H1 (cell line): Measurements from ENCODE around the gene WSCD1. TPM values are rescaled to one million over a fixed set of nuclear protein-coding genes. Genes with fewer than 3 reads are reported as not detected.

Experiments
- CTCF ChIA-PET: fragments of 300-600 bp; sonication (Branson Sonifier 250); formaldehyde crosslinking; loops from one replicate; lab custom pipeline; 2021; ENCODE audit not compliant: partially characterized antibody; lab: Charles Lee
- POLR2A ChIA-PET: fragments of 300-600 bp; sonication (Branson Sonifier 250); formaldehyde crosslinking; loops from one replicate; lab custom pipeline; 2021; ENCODE audit warnings: inconsistent platforms; ENCODE audit not compliant: partially characterized antibody; lab: Charles Lee
- DNase-seq, 2 experiments: peaks; one replicate each; pipeline versions ENCODE4 v3.0.0 to v3.0.0-alpha.2; 2010 to 2022; ENCODE audit warnings: low spot score in 2 of 2, low read depth in 1 of 2, mixed read lengths in 1 of 2
- FAIRE-seq: peaks from 2 replicates; lab custom pipeline; 2011; peaks lifted over from hg19 to GRCh38; lab: Jason Lieb, UNC
- H2AFZ ChIP-seq: 2 replicates; pipeline ENCODE4 v1.8.1; 2012; ENCODE audit warnings: low read length, inconsistent platforms
- H2AK5ac ChIP-seq: 2 replicates; pipeline ENCODE4 v1.6.1; 2013; ENCODE audit warnings: low read depth, low read length
- H2BK120ac ChIP-seq: replicated peaks from 2 replicates; pipeline ENCODE3; 2013; ENCODE audit warnings: low read depth, low read length, inconsistent platforms
- H2BK12ac ChIP-seq: 2 replicates; pipeline ENCODE4 v1.6.1; 2013; ENCODE audit warnings: low read depth, low read length
- H2BK15ac ChIP-seq: 2 replicates; pipeline ENCODE4 v1.6.1; 2013; ENCODE audit warnings: low read length
- H2BK20ac ChIP-seq: 2 replicates; pipeline ENCODE4 v1.6.1; 2013; ENCODE audit warnings: low read length
- H2BK5ac ChIP-seq: 2 replicates; pipeline ENCODE4 v1.6.1; 2013; ENCODE audit warnings: low read depth, low read length
- H3K14ac ChIP-seq: 2 replicates; pipeline ENCODE4 v1.6.1; 2013; ENCODE audit warnings: inconsistent platforms; ENCODE audit not compliant: insufficient read length
- H3K18ac ChIP-seq: 2 replicates; pipeline ENCODE4 v1.6.1; 2013; ENCODE audit warnings: low read length; ENCODE audit errors: extremely low read depth
- H3K23ac ChIP-seq: 2 replicates; pipeline ENCODE4 v1.6.1; 2013; ENCODE audit warnings: inconsistent platforms; ENCODE audit not compliant: insufficient read length
- H3K23me2 ChIP-seq: 2 replicates; pipeline ENCODE4 v1.6.1; 2013; ENCODE audit warnings: low read depth, low read length
- H3K27ac ChIP-seq: 2 replicates; pipeline ENCODE4 v1.6.1; 2011; ENCODE audit warnings: low read depth, low read length, inconsistent platforms
- H3K27me3 ChIP-seq, 4 experiments: replicated peaks in 1 of 4; 1 replicate in 1 of 4; 2 replicates in 3 of 4; pipeline versions ENCODE4 v1.6.1 to v1.8.1; 2011 to 2013; ENCODE audit warnings: low read length in 3 of 4, mild to moderate bottlenecking in 3 of 4, inconsistent platforms in 2 of 4, mixed read lengths in 2 of 4, moderate library complexity in 1 of 4; ENCODE audit not compliant: control insufficient read depth in 3 of 4, insufficient read depth in 3 of 4; ENCODE audit errors: extremely low read depth in 1 of 4
- H3K36me3 ChIP-seq, 4 experiments: 2 replicates each; pipeline versions ENCODE4 v1.6.1 to v1.8.1; 2011 to 2013; ENCODE audit warnings: mild to moderate bottlenecking in 4 of 4, low read length in 3 of 4, moderate library complexity in 2 of 4, control low read depth in 1 of 4, inconsistent platforms in 1 of 4; ENCODE audit not compliant: insufficient read depth in 4 of 4, control insufficient read depth in 2 of 4
- H3K4ac ChIP-seq: replicated peaks from 2 replicates; pipeline ENCODE3; 2013; ENCODE audit warnings: low read length, low read depth, mixed read lengths, inconsistent platforms; ENCODE audit not compliant: insufficient read length
- H3K4me1 ChIP-seq, 4 experiments: replicated peaks in 1 of 4; 1 replicate in 1 of 4; 2 replicates in 3 of 4; pipeline versions ENCODE4 v1.6.1 to v1.8.1; 2011 to 2013; ENCODE audit warnings: low read length in 3 of 4, inconsistent platforms in 2 of 4, mixed read lengths in 1 of 4; ENCODE audit not compliant: insufficient read depth in 4 of 4, control insufficient read depth in 3 of 4
- H3K4me2 ChIP-seq, 2 experiments: 2 replicates each; pipeline versions ENCODE4 v1.6.1 to v1.8.1; 2011 to 2013; ENCODE audit warnings: low read depth in 2 of 2, low read length in 2 of 2, control low read depth in 1 of 2, inconsistent platforms in 1 of 2, mild to moderate bottlenecking in 1 of 2; ENCODE audit not compliant: insufficient read depth in 1 of 2
- H3K4me3 ChIP-seq, 4 experiments: fragments of 200-600, 300-600 bp in 1 of 4; sonication (generic), shearing (Covaris generic), sonication (Bioruptor Twin) in 1 of 4; 2 replicates each; pipeline versions ENCODE4 v1.5.1 to v1.8.1; 2011 to 2016; ENCODE audit warnings: low read length in 4 of 4, low read depth in 3 of 4, control low read depth in 2 of 4, inconsistent platforms in 2 of 4, mild to moderate bottlenecking in 2 of 4, mixed read lengths in 1 of 4, moderate library complexity in 1 of 4; ENCODE audit not compliant: insufficient read depth in 2 of 4; ENCODE audit errors: extremely low read depth in 1 of 4
- H3K56ac ChIP-seq: replicated peaks from 2 replicates; pipeline ENCODE3; 2013; ENCODE audit warnings: low read depth, mild to moderate bottlenecking, mixed read lengths, low read length, inconsistent platforms; ENCODE audit not compliant: insufficient read length
- H3K79me1 ChIP-seq: 2 replicates; pipeline ENCODE4 v1.6.1; 2013; ENCODE audit warnings: low read depth, low read length, control low read depth
- H3K79me2 ChIP-seq, 2 experiments: 2 replicates each; pipeline versions ENCODE4 v1.6.1 to v1.8.1; 2012 to 2013; ENCODE audit warnings: low read length in 2 of 2, mild to moderate bottlenecking in 2 of 2, inconsistent platforms in 1 of 2; ENCODE audit not compliant: insufficient read depth in 2 of 2, control insufficient read depth in 1 of 2
- H3K9ac ChIP-seq, 4 experiments: replicated peaks in 1 of 4; 1 replicate in 1 of 4; 2 replicates in 3 of 4; pipeline versions ENCODE4 v1.6.1 to v1.8.1; 2011 to 2013; ENCODE audit warnings: low read depth in 3 of 4, low read length in 3 of 4, control low read depth in 2 of 4, mild to moderate bottlenecking in 2 of 4, moderate library complexity in 2 of 4, inconsistent platforms in 1 of 4; ENCODE audit errors: extremely low read depth in 1 of 4
- H3K9me3 ChIP-seq, 2 experiments: 2 replicates each; pipeline versions ENCODE4 v1.6.1 to v1.8.1; 2012 to 2013; ENCODE audit warnings: mild to moderate bottlenecking in 2 of 2, moderate library complexity in 2 of 2, control low read depth in 1 of 2, inconsistent platforms in 1 of 2, low read depth in 1 of 2, low read length in 1 of 2, mixed read lengths in 1 of 2; ENCODE audit not compliant: insufficient read depth in 2 of 2
- H4K20me1 ChIP-seq, 2 experiments: replicated peaks in 1 of 2; 2 replicates each; pipeline versions ENCODE3 to v1.8.1; 2011 to 2013; ENCODE audit warnings: inconsistent platforms in 2 of 2, low read length in 2 of 2, mild to moderate bottlenecking in 1 of 2; ENCODE audit not compliant: insufficient read depth in 2 of 2, control insufficient read depth in 1 of 2
- H4K5ac ChIP-seq: 2 replicates; pipeline ENCODE4 v1.6.1; 2013; ENCODE audit warnings: low read length, low read depth, mixed read lengths, inconsistent platforms; ENCODE audit not compliant: insufficient read length
- H4K8ac ChIP-seq: 2 replicates; pipeline ENCODE4 v1.8.0; 2013; ENCODE audit warnings: mild to moderate bottlenecking, moderate library complexity, low read length, inconsistent platforms; ENCODE audit not compliant: insufficient read depth; ENCODE audit errors: extremely low read depth
- H4K91ac ChIP-seq: replicated peaks from 2 replicates; pipeline ENCODE3; 2013; ENCODE audit warnings: low read length, mixed read lengths, inconsistent platforms; ENCODE audit not compliant: insufficient read length
- ZNF274 ChIP-seq: IDR thresholded peaks from 2 replicates; pipeline ENCODE4 v1.7.0; 2012; ENCODE audit warnings: low read length, borderline replicate concordance; ENCODE audit errors: extremely low read depth
- WGBS, 2 experiments: shearing (Covaris generic) in 1 of 2; methylation state at CpG; one replicate each; pipeline versions ENCODE4 v1.1.6 to v1.1.7; 2013 to 2015; ENCODE audit warnings: low lambda C conversion rate in 2 of 2, mixed read lengths in 2 of 2, inconsistent platforms in 1 of 2, low coverage in 1 of 2, missing lambda C conversion rate in 1 of 2; ENCODE audit not compliant: insufficient replicate concordance in 2 of 2, insufficient coverage in 1 of 2, insufficient read length in 1 of 2; ENCODE audit errors: extremely low coverage in 1 of 2, missing lambda C conversion rate in 1 of 2; 5-methylcytosine and 5-hydroxymethylcytosine counted together
- polyA plus RNA-seq, 7 experiments: library from polyadenylated mRNA; depleted of rRNA in 3 of 7; stranded (reverse) in 5 of 7; unstranded in 2 of 7; fragments of >200 nt in 5 of 7; fragments of 200-250 nt in 2 of 7; gene quantifications; 1 replicate in 5 of 7; 2 replicates in 1 of 7; 4 replicates in 1 of 7; pipeline versions ENCODE4 v1.2.1 to v1.2.3, GENCODE V29; 2011 to 2013; ENCODE audit warnings: missing spikeins in 2 of 7, mixed read lengths in 2 of 7
- total RNA-seq: library from RNA; stranded (reverse); fragmentation: NEBNext Ultra II Directional; extraction: Animal tissue kit (Norgen Biotek cat#: 25700); gene quantifications from 2 replicates; pipeline ENCODE4 v1.2.1, GENCODE V29; 2021

Gene WSCD1
- total and polyA plus RNA-seq, 2 of the 8 experiments (the other 6 are each of a cell fraction or from before 2014, with no cell fraction given): 21.9 to 39.0 TPM

- Histone ChIP-seq H3K4me3 (no peak overlapping the region), H3K27me3 (0 out of 7 replicates have a peak, but pooled peaks cover 0 to 2% (median 0%) of the 10 kb centered on the region in 4 experiments), H4K8ac (no peak overlapping the region), H4K20me1 (no peaks in the 10 kb centered on the region), H3K56ac (no peak overlapping the region), H3K36me3 (no peaks in the 10 kb centered on the region), H2BK15ac (no peak overlapping the region), H3K18ac (no peak overlapping the region), H2BK120ac (no peak overlapping the region), H3K23ac (no peak overlapping the region), H2AFZ (no peak overlapping the region), H3K14ac (no peak overlapping the region), H2AK5ac (no peak overlapping the region), H3K27ac (no peak overlapping the region), H3K23me2 (no peaks in the 10 kb centered on the region), H4K5ac (no peak overlapping the region), H3K4ac (no peak overlapping the region), H2BK12ac (no peak overlapping the region), H3K79me2 (no peaks in the 10 kb centered on the region), H4K91ac (no peak overlapping the region), H3K9me3 (no peaks in the 10 kb centered on the region), H3K9ac (no peak overlapping the region), H3K4me2 (no peak overlapping the region), H2BK5ac (no peak overlapping the region), H3K79me1 (no peaks in the 10 kb centered on the region), H3K4me1 (peaks cover 0 to 2% (median 0%) of the 10 kb centered on the region in 4 experiments; a peak in 1 of 7 replicates), H2BK20ac (no peak overlapping the region)
- WGBS, 2 experiments: 88% methylated on average over 12 of the region's 12 CpGs; no CpG with 5 or more reads in 1 of the 2 experiments
- no peak for FAIRE-seq
- no peak for TF ChIP-seq ZNF274
- ChIA-PET POLR2A (no interaction called here), CTCF (interaction anchor here (0.9 to 1.5 kb wide), 4 partner anchors 10 to 321 kb away, joined by 3 to 4 read pairs (median 3); no protein-coding TSS in a partner anchor)
- no peak for DNase-seq
These were observed 42.7 kb upstream of the WSCD1 start for GRCh38 chr17:6027342-6028024.
